Occipital lobe (tissue), 2 donors: Measurements from ENCODE around the gene ERC1. TPM values are rescaled to one million over a fixed set of nuclear protein-coding genes. Genes with fewer than 3 reads are reported as not detected.

Experiments used
- DNase-seq: peaks from one replicate; lab custom pipeline; 2025; lab: John Stamatoyannopoulos, UW
- total RNA-seq: library from RNA; depleted of rRNA; stranded (reverse); fragments of >200 nt; gene quantifications from one replicate; pipeline ENCODE4 v1.2.3, GENCODE V29; 2014

Gene ERC1
- total RNA-seq, 1 donor from 2014 or later = 119 TPM

- DNase-seq = no peak
Measured at GRCh38 chr12:1531654-1532374, 540.8 kb downstream of the ERC1 start.

GRCh38 chr12:1532375-1533165 lies 541.5 kb downstream of the ERC1 start:
- no peak for DNase-seq

- DNase-seq = no peak
Measured at GRCh38 chr12:1533205-1533601, 542.2 kb downstream of the ERC1 start.

GRCh38 chr12:1533602-1534304 lies 542.7 kb downstream of the ERC1 start:
- DNase-seq = no peak

- no peak for DNase-seq
Measured at GRCh38 chr12:1534748-1535147, 543.7 kb downstream of the ERC1 start.

- no peak for DNase-seq
Measured at GRCh38 chr12:1536817-1537216, 545.8 kb downstream of the ERC1 start.

GRCh38 chr12:1539135-1539534 lies 548.1 kb downstream of the ERC1 start:
- DNase-seq = no peak

- no peak for DNase-seq
Measured at GRCh38 chr12:1540690-1541089, 549.7 kb downstream of the ERC1 start.

- DNase-seq = no peak
Measured at GRCh38 chr12:1542599-1542998, 551.6 kb downstream of the ERC1 start.

GRCh38 chr12:1544996-1545700 lies 554.1 kb downstream of the ERC1 start:
- DNase-seq = no peak

Other genes starting within 250 kb of the ERC1 start
- 84.2 TPM for gene WNK1, start 238.6 kb upstream of the ERC1 start, total RNA-seq
- gene RAD52, start 41.5 kb upstream of the ERC1 start, total RNA-seq = 16.7 TPM